Mammary epithelial cell (primary cell): ENCODE measurements around the gene FBN2.

Source experiments
- CTCF ChIP-seq, 2 donors: IDR thresholded peaks in 1 of 2; conservative IDR thresholded peaks in 1 of 2; 2 replicates each; pipeline ENCODE4 v1.5.1; 2011 to 2012; ENCODE audit warnings: inconsistent platforms in 2 of 2, low read length in 2 of 2, mild to moderate bottlenecking in 2 of 2, control low read depth in 1 of 2, low read depth in 1 of 2; ENCODE audit not compliant: insufficient read depth in 1 of 2; ENCODE audit errors: extremely low read depth in 1 of 2
- EZH2 ChIP-seq: IDR thresholded peaks from 2 replicates; pipeline ENCODE4 v1.6.1; 2012; ENCODE audit warnings: low read length, inconsistent platforms, borderline replicate concordance

- TF ChIP-seq EZH2 (no peak), CTCF (conservative IDR thresholded peaks at IDR 0.05 in 1 of 2, IDR thresholded peaks at IDR 0.05 in 1 of 2; ENCODE audit: extremely low read depth in 1 of 2, insufficient read depth in 1 of 2, low read depth in 1 of 2, low read length in 2 of 2) (peak in 1 of 2 donors; percentile 2)
These were observed 989 bp upstream of the FBN2 start for GRCh38 chr5:128539038-128539429.
